Fibroblast of pulmonary artery (primary cell): ENCODE results near the gene TGFBR3.

ENCODE experiments used
- DNase-seq: peaks from one replicate; pipeline ENCODE4 v3.0.0-alpha.2; 2010; ENCODE audit warnings: low read depth
- H3K4me3 ChIP-seq: replicated peaks from 2 replicates; pipeline ENCODE4 v1.5.1; 2011; ENCODE audit warnings: low read depth, mild to moderate bottlenecking, control low read depth, low read length, moderate library complexity
- CTCF ChIP-seq: IDR thresholded peaks from 2 replicates; pipeline ENCODE4 v1.5.1; 2011; ENCODE audit warnings: mild to moderate bottlenecking, control low read depth, low read length, inconsistent platforms; ENCODE audit errors: missing control alignments

Gene TGFBR3

GRCh38 chr1:91885716-91886506 is at the start of gene TGFBR3:
TSS of gene TGFBR3 (minus strand) at chr1:91886151. CDS start at chr1:91861531, 24,620 bp downstream.
- DNase-seq = peak; percentile 96
- peak within 1 kb of the TSS; percentile 92 for H3K4me3 ChIP-seq

GRCh38 chr1:91929250-91929649 is 43.3 kb upstream of the TGFBR3 start:
- TF ChIP-seq CTCF = no peak
- no peak overlapping the region for H3K4me3 ChIP-seq
- peak; percentile 28 for DNase-seq

More at GRCh38 chr1:91885716-91886506, at the start of gene TGFBR3:
- peak; percentile 48 for TF ChIP-seq CTCF

- TF ChIP-seq CTCF = no peak
Observed at GRCh38 chr1:91928026-91928425, 42.1 kb upstream of the TGFBR3 start.

GRCh38 chr1:91925644-91926435 is 39.9 kb upstream of the TGFBR3 start:
- no peak for TF ChIP-seq CTCF
- no peak for DNase-seq
- no peak overlapping the region for H3K4me3 ChIP-seq

More at GRCh38 chr1:91928026-91928425, 42.1 kb upstream of the TGFBR3 start:
- no peak overlapping the region for H3K4me3 ChIP-seq
- DNase-seq = no peak

GRCh38 chr1:91924146-91924545 is 38.2 kb upstream of the TGFBR3 start:
- H3K4me3 ChIP-seq = no peak overlapping the region
- DNase-seq = peak; percentile 68
- TF ChIP-seq CTCF = no peak

- DNase-seq = no peak
- no peak for TF ChIP-seq CTCF
- H3K4me3 ChIP-seq = no peak overlapping the region
Observed at GRCh38 chr1:91919962-91920361, 34.0 kb upstream of the TGFBR3 start.
